Esophagus squamous epithelium (tissue), 5 donors: ENCODE results near the gene NONO. TPM values are rescaled to one million over a fixed set of nuclear protein-coding genes. Genes with fewer than 3 reads are reported as not detected.
"Not testable (repeated sequence)": the region's sequence is repeated elsewhere in the genome, so short reads cannot be mapped to it uniquely, and the experiment has no call there.

Experiments used
- DNase-seq: peaks from one replicate; lab custom pipeline; 2025; lab: John Stamatoyannopoulos, UW
- H3K27ac ChIP-seq, 4 donors: fragments of 200-600 bp; sonication (generic); one replicate each; pipeline ENCODE4 v1.5.1; 2016 to 2019; ENCODE audit warnings: mild to moderate bottlenecking in 1 of 4
- H3K27me3 ChIP-seq, 4 donors: fragments of 200-600 bp; sonication (generic); 1 replicate in 3 of 4; 2 replicates in 1 of 4; pipeline versions ENCODE4 v1.5.1 to v1.6.0; 2017 to 2021; ENCODE audit warnings: antibody characterized with exemption in 1 of 4
- H3K36me3 ChIP-seq, 3 donors: fragments of 200-600 bp; sonication (generic); one replicate each; pipeline ENCODE4 v1.5.1; 2016 to 2019
- H3K4me1 ChIP-seq, 3 donors: fragments of 200-600 bp; sonication (generic); one replicate each; pipeline ENCODE4 v1.5.1; 2017 to 2019
- H3K4me3 ChIP-seq, 4 donors: fragments of 200-600 bp; sonication (generic); 1 replicate in 3 of 4; 2 replicates in 1 of 4; pipeline ENCODE4 v1.5.1; 2016 to 2019; ENCODE audit warnings: mild to moderate bottlenecking in 2 of 4, moderate library complexity in 1 of 4
- H3K9me3 ChIP-seq, 3 donors: fragments of 200-600 bp; sonication (generic); one replicate each; pipeline ENCODE4 v1.5.1; 2016 to 2019
- CTCF ChIP-seq, 6 experiments: fragments of 450-650 bp in 4 of 6; fragments of 200-600 bp in 2 of 6; sonication (generic) in 2 of 6; IDR thresholded peaks; one replicate each; pipeline ENCODE4 v1.5.1; 2016 to 2019; ENCODE audit warnings: antibody characterized with exemption in 6 of 6, mild to moderate bottlenecking in 4 of 6, moderate library complexity in 4 of 6
- POLR2A ChIP-seq, 4 donors: fragments of 450-650 bp; IDR thresholded peaks; one replicate each; pipeline ENCODE4 v1.6.1; 2017; ENCODE audit warnings: antibody characterized with exemption in 4 of 4, mild to moderate bottlenecking in 4 of 4, moderate library complexity in 3 of 4
- WGBS, 2 donors: methylation state at CpG; one replicate each; pipeline ENCODE4 v1.1.5; 2018; 5-methylcytosine and 5-hydroxymethylcytosine counted together
- intact Hi-C: fragments of 100-400 bp; cut with DNase I; formaldehyde crosslinking; loops from one replicate; pipeline ENCODE4 v1.15.0; 2022
- total RNA-seq, 4 donors: library from RNA; depleted of rRNA; stranded (reverse); fragments of >200 nt; gene quantifications; one replicate each; pipeline ENCODE4 v1.1.0, GENCODE V29; 2016
- donor health status: DM: yes; HTN: yes; CAD: no.

Gene NONO
- total RNA-seq, 4 donors from 2014 or later = 126 to 227 (median 187) TPM

GRCh38 chrX:71253253-71254091, 30.0 kb upstream of the NONO start:
- Histone ChIP-seq H3K4me3 (peak overlapping the region; percentile 58 to 73 (median 67)), H3K27ac (peak overlapping the region; percentile 79 to 91 (median 86)), H3K4me1 (peaks cover 0 to 29% (median 8%) of the 10 kb centered on the region in 3 donors), H3K36me3 (peaks cover 0 to 24% (median 0%) of the 10 kb centered on the region in 3 donors), H3K9me3 (no peaks in the 10 kb centered on the region), H3K27me3 (no peaks in the 10 kb centered on the region)
- no peak for DNase-seq
- TF ChIP-seq CTCF (IDR thresholded peaks at IDR 0.05) (peak in 3 of 6 experiments; percentile 25 to 38 (median 29)), POLR2A (IDR thresholded peaks at IDR 0.05) (no peak)
- intact Hi-C loops = no loop called here
- WGBS, 2 donors = 0 to 40% methylated on average over 3 to 18 of the region's 35 CpGs

- H3K36me3 ChIP-seq = peaks cover 0 to 15% (median 0%) of the 10 kb centered on the region in 3 donors
- H3K4me1 ChIP-seq = peaks cover 0 to 29% (median 8%) of the 10 kb centered on the region in 3 donors
- DNase-seq = peak; percentile 11
- H3K27ac ChIP-seq = peak within 1 kb of the TSS; percentile 79 to 91 (median 86)
- TF ChIP-seq CTCF (IDR thresholded peaks at IDR 0.05) (no peak), POLR2A (IDR thresholded peaks at IDR 0.05) (peak in 1 of 4 donors; percentile 40)
- H3K4me3 ChIP-seq = peak within 1 kb of the TSS; percentile 58 to 73 (median 67)
- no peaks in the 10 kb centered on the region for H3K27me3 ChIP-seq
- 0 to 17% methylated on average over 8 to 12 of the region's 54 CpGs for WGBS, 2 donors
- intact Hi-C loops = no loop called here
- H3K9me3 ChIP-seq = no peaks in the 10 kb centered on the region
Measured at GRCh38 chrX:71254092-71254963, 29.1 kb upstream of the NONO start, which contains the start of gene ZMYM3. TSS of gene ZMYM3 (minus strand) at chrX:71254140. CDS start at chrX:71253255, 885 bp downstream.

DNA sequence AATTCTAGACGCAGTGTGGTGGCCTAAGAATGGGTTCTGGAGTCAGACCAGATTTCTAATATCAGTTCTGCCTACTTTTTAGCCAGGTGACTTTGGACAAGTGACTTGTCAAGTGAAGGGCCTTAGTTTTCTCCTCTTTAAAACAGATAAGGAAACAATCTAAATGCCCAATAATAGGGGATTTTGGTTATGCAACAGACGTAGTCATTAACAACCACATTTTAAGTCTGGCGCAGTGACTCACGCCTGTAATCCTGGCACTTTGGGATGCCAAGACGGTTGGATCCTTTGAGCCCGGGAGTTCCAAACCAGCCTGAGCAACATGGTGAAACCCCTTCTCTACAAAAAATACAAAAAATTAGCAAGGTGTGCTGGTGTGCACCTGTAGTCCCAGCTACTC, 27.4 kb upstream of the NONO start:
- intact Hi-C loops = no loop called here
- peak overlapping the region in 3 of 4 donors; percentile 30 to 90 (median 82) for H3K27ac ChIP-seq
- H3K9me3 ChIP-seq = no peaks in the 10 kb centered on the region
- no peaks in the 10 kb centered on the region for H3K27me3 ChIP-seq
- 57 to 58% methylated on average over 1 to 6 of the region's 6 CpGs for WGBS, 2 donors
- no peaks in the 10 kb centered on the region for H3K36me3 ChIP-seq
- no peak for TF ChIP-seq CTCF (IDR thresholded peaks at IDR 0.05)
- no peak for TF ChIP-seq POLR2A (IDR thresholded peaks at IDR 0.05)
- peaks cover 0 to 29% (median 8%) of the 10 kb centered on the region in 3 donors for H3K4me1 ChIP-seq
- no peak overlapping the region for H3K4me3 ChIP-seq
- DNase-seq = no peak

GRCh38 chrX:71256856-71257255, 26.6 kb upstream of the NONO start:
- WGBS, 2 donors = 91 to 95% methylated on average over 4 of the region's 4 CpGs
- intact Hi-C loops = no loop called here
- no peak overlapping the region for H3K4me3 ChIP-seq
- H3K36me3 ChIP-seq = no peaks in the 10 kb centered on the region
- no peaks in the 10 kb centered on the region for H3K27me3 ChIP-seq
- no peak for DNase-seq
- no peaks in the 10 kb centered on the region for H3K9me3 ChIP-seq
- peaks cover 0 to 23% (median 8%) of the 10 kb centered on the region in 3 donors for H3K4me1 ChIP-seq
- H3K27ac ChIP-seq = no peak overlapping the region
- TF ChIP-seq POLR2A (IDR thresholded peaks at IDR 0.05) (no peak), CTCF (IDR thresholded peaks at IDR 0.05) (no peak)

DNA sequence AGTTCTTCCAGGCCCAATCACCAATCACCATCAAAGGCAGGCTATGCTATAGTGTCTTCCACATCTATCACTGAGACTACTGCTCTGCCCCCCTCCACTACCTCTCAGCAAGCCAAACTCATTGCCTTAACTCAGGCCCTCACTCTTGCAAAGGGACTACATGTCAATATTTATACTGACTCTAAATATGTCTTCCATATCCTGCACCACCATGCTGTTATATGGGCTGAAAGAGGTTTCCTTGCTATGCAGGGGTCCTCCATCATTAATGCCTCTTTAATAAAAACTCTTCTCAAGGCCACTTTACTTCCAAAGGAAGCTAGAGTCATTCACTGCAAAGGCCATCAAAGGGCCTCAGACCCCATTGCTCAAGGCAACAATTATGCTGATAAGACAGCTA, 14.8 kb upstream of the NONO start:
- DNase-seq, H3K9me3 ChIP-seq, H3K4me1 ChIP-seq, H3K4me3 ChIP-seq, H3K27ac ChIP-seq, intact Hi-C loops, H3K36me3 ChIP-seq, H3K27me3 ChIP-seq: not testable (repeated sequence)
